ENCODE results near the gene PALD1. TPM values are rescaled to one million over a fixed set of nuclear protein-coding genes. Genes with fewer than 3 reads are reported as not detected.

The PALD1 gene
- total RNA-seq, 4 donors from 2014 or later: 1.4 to 5.2 (median 4.0) TPM

DNA sequence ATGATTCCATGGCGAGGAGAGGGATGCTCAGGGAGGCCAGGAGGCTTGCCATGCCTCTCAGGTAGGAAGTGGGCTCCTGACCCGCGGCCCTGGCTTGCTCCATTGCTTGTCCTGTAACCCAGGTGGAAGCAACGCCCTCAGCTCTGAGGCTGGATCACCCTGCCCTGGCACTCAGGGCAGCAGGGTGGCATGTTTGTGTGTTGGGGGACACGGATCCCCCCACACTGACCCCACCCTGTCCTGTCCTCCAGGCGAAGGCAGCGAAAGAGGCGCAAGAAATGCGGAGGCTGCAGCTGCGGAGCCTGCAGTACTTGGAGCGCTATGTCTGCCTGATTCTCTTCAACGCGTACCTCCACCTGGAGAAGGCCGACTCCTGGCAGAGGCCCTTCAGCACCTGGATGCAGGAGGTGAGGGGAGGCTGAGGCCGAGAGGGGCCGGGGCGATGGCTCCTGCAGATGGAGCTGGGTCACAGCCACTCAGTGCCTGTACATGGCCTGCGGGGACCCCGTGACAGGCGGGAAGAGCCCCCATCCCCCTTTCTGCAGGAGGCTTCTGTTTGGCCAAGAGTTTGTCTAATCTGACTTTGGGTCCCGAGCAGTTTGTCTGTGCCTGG is 85.7 kb downstream of the PALD1 start:
- Histone ChIP-seq H3K9me3 (no peaks in the 10 kb centered on the region), H3K4me3 (no peak overlapping the region), H3K36me3 (no peaks in the 10 kb centered on the region), H3K27ac (no peak overlapping the region), H3K4me1 (peaks cover 0 to 9% (median 1%) of the 10 kb centered on the region in 4 donors), H3K27me3 (no peaks in the 10 kb centered on the region)
- 92 to 98% methylated on average over 2 to 21 of the region's 21 CpGs for WGBS, 2 donors (ENCODE audit: low coverage in 1 of 2)
- no peak for TF ChIP-seq POLR2A (IDR thresholded peaks at IDR 0.05)
- TF ChIP-seq EP300 (IDR thresholded peaks at IDR 0.05; ENCODE audit: low read depth): no peak
- TF ChIP-seq, protein P1, sequence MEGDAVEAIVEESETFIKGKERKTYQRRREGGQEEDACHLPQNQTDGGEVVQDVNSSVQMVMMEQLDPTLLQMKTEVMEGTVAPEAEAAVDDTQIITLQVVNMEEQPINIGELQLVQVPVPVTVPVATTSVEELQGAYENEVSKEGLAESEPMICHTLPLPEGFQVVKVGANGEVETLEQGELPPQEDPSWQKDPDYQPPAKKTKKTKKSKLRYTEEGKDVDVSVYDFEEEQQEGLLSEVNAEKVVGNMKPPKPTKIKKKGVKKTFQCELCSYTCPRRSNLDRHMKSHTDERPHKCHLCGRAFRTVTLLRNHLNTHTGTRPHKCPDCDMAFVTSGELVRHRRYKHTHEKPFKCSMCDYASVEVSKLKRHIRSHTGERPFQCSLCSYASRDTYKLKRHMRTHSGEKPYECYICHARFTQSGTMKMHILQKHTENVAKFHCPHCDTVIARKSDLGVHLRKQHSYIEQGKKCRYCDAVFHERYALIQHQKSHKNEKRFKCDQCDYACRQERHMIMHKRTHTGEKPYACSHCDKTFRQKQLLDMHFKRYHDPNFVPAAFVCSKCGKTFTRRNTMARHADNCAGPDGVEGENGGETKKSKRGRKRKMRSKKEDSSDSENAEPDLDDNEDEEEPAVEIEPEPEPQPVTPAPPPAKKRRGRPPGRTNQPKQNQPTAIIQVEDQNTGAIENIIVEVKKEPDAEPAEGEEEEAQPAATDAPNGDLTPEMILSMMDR (IDR thresholded peaks at IDR 0.05): no peak
- TF ChIP-seq POLR2AphosphoS5 (IDR thresholded peaks at IDR 0.05): no peak
- DNase-seq: no peak
- intact Hi-C loops (cut with DNase I; ENCODE audit: low total_unique reads) (loop anchor here (5.0 kb wide), 1 partner anchor 193 kb away; no protein-coding TSS in a partner anchor), in situ Hi-C loops (cut with MboI; ENCODE audit: low pct_ligation_motif_present in 1 of 4, low pct_unique_long_range_greater_than_20kb in 1 of 4, low sequenced_read_pairs in 3 of 4) (no loop called here)

- TF ChIP-seq, protein P1 (IDR thresholded peaks at IDR 0.05): no peak
- no peak for TF ChIP-seq POLR2AphosphoS5 (IDR thresholded peaks at IDR 0.05)
- TF ChIP-seq EP300 (IDR thresholded peaks at IDR 0.05; ENCODE audit: low read depth): no peak
- no peak for TF ChIP-seq POLR2A (IDR thresholded peaks at IDR 0.05)
- WGBS, 2 donors (ENCODE audit: low coverage in 1 of 2): 83% methylated on average over 6 of the region's 6 CpGs; no CpG with 5 or more reads in 1 of the 2 donors
Measured at GRCh38 chr10:70564901-70565351, 86.4 kb downstream of the PALD1 start.

DNA sequence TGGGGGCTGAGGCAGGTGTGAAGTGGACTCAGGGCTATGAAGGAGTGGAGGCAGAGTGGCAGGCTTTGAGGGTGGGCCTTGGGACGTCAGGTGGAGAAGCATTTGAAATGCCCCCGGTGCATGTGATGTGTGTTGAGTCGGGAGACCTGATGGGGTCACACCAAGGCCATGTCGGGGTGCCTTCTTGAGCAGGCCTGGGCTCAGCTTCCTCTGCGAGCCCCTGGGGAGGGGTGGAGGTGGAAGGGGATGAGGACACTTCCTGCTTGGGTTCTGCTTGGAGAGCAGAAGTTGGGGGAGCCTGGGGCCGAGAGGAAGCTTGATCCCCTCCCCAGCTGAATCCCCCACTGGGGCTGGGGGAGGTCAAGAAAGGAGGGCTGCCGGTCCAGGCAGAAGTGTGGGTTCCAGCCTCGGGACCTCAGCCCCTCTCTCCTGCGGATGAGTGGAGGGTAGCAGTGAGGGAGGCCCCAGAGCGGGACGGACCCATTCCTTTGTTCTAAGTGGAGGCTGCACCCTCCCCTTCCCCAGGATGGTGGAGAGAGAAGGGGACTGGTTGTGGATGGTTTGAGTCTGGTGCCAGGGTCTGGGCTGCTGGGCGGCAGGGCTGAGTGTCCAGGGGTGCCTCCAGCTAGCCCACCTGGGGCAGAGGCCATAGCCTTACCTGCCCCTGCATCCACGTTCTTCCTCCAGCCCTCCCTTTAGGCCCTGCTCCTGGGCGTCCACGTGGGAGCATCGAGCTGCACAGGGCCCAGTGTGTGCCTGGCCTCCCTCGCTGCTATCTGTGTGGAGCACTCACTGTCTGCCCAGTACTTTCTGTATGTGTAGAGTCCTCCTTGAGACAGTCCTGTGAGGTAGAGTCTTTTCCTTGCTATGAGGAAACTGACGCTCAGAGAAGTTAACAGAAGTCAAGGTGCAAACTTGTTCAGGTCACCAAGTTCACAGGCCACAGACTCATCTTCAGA is 87.3 kb downstream of the PALD1 start:
- WGBS, 2 donors (ENCODE audit: low coverage in 1 of 2): 83 to 90% methylated on average over 2 to 18 of the region's 18 CpGs
- H3K27ac ChIP-seq: no peak overlapping the region
- no peak for TF ChIP-seq POLR2A (IDR thresholded peaks at IDR 0.05)
- TF ChIP-seq, protein P1 (IDR thresholded peaks at IDR 0.05): no peak
- TF ChIP-seq EP300 (IDR thresholded peaks at IDR 0.05; ENCODE audit: low read depth): no peak
- no peak for TF ChIP-seq POLR2AphosphoS5 (IDR thresholded peaks at IDR 0.05)
- H3K4me1 ChIP-seq: peaks cover 0 to 2% (median 0%) of the 10 kb centered on the region in 4 donors
- no peak for DNase-seq
- H3K36me3 ChIP-seq: no peaks in the 10 kb centered on the region
- H3K9me3 ChIP-seq: no peaks in the 10 kb centered on the region
- intact Hi-C loops (cut with DNase I; ENCODE audit: low total_unique reads): no loop called here
- H3K4me3 ChIP-seq: no peak overlapping the region
- H3K27me3 ChIP-seq: no peaks in the 10 kb centered on the region
- in situ Hi-C loops (cut with MboI; ENCODE audit: low pct_ligation_motif_present in 1 of 4, low pct_unique_long_range_greater_than_20kb in 1 of 4, low sequenced_read_pairs in 3 of 4): no loop called here

More at GRCh38 chr10:70564901-70565351, 86.4 kb downstream of the PALD1 start:
- in situ Hi-C loops (cut with MboI; ENCODE audit: low pct_ligation_motif_present in 1 of 4, low pct_unique_long_range_greater_than_20kb in 1 of 4, low sequenced_read_pairs in 3 of 4) (no loop called here), intact Hi-C loops (cut with DNase I; ENCODE audit: low total_unique reads) (loop anchor here (5.0 kb wide), 1 partner anchor 192 kb away; no protein-coding TSS in a partner anchor)
- Histone ChIP-seq H3K27me3 (no peaks in the 10 kb centered on the region), H3K36me3 (no peaks in the 10 kb centered on the region), H3K4me1 (peaks cover 0 to 6% (median 0%) of the 10 kb centered on the region in 4 donors), H3K9me3 (no peaks in the 10 kb centered on the region), H3K4me3 (no peak overlapping the region), H3K27ac (no peak overlapping the region)
- DNase-seq: no peak
